HCT116 (cell line): Measurements from ENCODE around the gene EFCAB8.

Experiments
- CBX3 ChIP-seq: IDR thresholded peaks from 2 replicates; pipeline ENCODE4 v1.6.1; 2012; ENCODE audit warnings: low read depth
- CEBPB ChIP-seq: IDR thresholded peaks from 2 replicates; pipeline ENCODE4 v1.6.1; 2012; ENCODE audit warnings: low read depth
- EZH2 ChIP-seq: fragments of 200-600 bp; sonication (generic); IDR thresholded peaks from 2 replicates; pipeline ENCODE4 v1.6.1; 2017; ENCODE audit warnings: antibody characterized with exemption, mixed run types
- JUND ChIP-seq: IDR thresholded peaks from 2 replicates; pipeline ENCODE4 v1.6.1; 2012
- POLR2A ChIP-seq: IDR thresholded peaks from 2 replicates; pipeline ENCODE4 v1.7.0; 2011; ENCODE audit warnings: borderline replicate concordance; ENCODE audit not compliant: insufficient read depth, insufficient read length; ENCODE audit errors: extremely low read depth
- POLR2AphosphoS5 ChIP-seq: IDR thresholded peaks from 2 replicates; pipeline ENCODE4 v1.6.1; 2011; ENCODE audit warnings: mild to moderate bottlenecking, low read depth, low read length, moderate library complexity
- RAD21 ChIP-seq: IDR thresholded peaks from 2 replicates; pipeline ENCODE4 v1.6.1; 2012; ENCODE audit warnings: low read depth, mild to moderate bottlenecking
- SIN3A ChIP-seq: IDR thresholded peaks from 2 replicates; pipeline ENCODE4 v1.6.1; 2012; ENCODE audit warnings: low read depth
- SP1 ChIP-seq: IDR thresholded peaks from 2 replicates; pipeline ENCODE4 v1.6.1; 2012; ENCODE audit warnings: low read depth
- YY1 ChIP-seq: IDR thresholded peaks from 2 replicates; pipeline ENCODE4 v1.6.1; 2011; ENCODE audit warnings: low read length, low read depth, moderate library complexity, mild to moderate bottlenecking; ENCODE audit not compliant: insufficient replicate concordance; ENCODE audit errors: extremely low read depth
- ZFX ChIP-seq: fragments of 450-650 bp; IDR thresholded peaks from 2 replicates; pipeline ENCODE4 v1.6.1; 2017
- TF ChIP-seq, protein P1 (sequence below): IDR thresholded peaks from 2 replicates; pipeline ENCODE4 v1.6.1; 2012; ENCODE audit warnings: low read depth
- TF ChIP-seq, protein P2 (sequence below), 3 experiments: fragments of 200-600 bp in 1 of 3; sonication (generic) in 1 of 3; IDR thresholded peaks in 2 of 3; conservative IDR thresholded peaks in 1 of 3; 2 replicates each; pipeline ENCODE4 v1.5.1; 2012 to 2017; ENCODE audit warnings: low read depth in 2 of 3, low read length in 2 of 3, antibody characterized with exemption in 1 of 3, borderline replicate concordance in 1 of 3, control low read depth in 1 of 3, mild to moderate bottlenecking in 1 of 3, mixed read lengths in 1 of 3, mixed run types in 1 of 3, moderate library complexity in 1 of 3; ENCODE audit not compliant: insufficient read depth in 1 of 3
- TF ChIP-seq, protein P3 (sequence below): IDR thresholded peaks from 2 replicates; pipeline ENCODE4 v1.6.1; 2012

DNA sequence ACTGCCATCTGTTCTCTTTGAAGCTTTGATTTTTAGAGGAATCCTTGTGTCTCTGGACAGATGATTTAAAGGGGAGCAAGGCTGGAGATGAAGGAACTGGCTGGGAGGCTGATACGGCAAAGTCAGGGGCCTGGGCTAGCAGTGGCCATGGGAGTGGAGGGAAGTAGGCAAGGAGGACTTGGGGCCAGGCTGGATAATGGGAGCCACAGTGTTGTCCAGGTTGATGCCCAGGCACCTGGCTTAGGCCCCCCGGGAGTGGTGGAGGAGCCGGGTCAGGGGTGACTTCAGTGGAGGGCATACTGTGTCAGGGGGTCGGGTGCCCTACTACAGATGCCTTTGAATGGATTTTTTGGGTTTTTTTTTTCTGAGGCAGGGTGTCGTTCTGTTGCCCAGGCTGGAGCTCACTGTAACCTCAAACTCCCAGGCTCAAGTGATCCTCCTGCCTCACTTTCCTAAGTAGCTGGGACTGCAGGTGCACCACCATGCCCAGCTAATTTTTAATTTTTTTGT, 45.0 kb downstream of the EFCAB8 start:
- TF ChIP-seq RAD21 = no peak
- TF ChIP-seq, protein P1, sequence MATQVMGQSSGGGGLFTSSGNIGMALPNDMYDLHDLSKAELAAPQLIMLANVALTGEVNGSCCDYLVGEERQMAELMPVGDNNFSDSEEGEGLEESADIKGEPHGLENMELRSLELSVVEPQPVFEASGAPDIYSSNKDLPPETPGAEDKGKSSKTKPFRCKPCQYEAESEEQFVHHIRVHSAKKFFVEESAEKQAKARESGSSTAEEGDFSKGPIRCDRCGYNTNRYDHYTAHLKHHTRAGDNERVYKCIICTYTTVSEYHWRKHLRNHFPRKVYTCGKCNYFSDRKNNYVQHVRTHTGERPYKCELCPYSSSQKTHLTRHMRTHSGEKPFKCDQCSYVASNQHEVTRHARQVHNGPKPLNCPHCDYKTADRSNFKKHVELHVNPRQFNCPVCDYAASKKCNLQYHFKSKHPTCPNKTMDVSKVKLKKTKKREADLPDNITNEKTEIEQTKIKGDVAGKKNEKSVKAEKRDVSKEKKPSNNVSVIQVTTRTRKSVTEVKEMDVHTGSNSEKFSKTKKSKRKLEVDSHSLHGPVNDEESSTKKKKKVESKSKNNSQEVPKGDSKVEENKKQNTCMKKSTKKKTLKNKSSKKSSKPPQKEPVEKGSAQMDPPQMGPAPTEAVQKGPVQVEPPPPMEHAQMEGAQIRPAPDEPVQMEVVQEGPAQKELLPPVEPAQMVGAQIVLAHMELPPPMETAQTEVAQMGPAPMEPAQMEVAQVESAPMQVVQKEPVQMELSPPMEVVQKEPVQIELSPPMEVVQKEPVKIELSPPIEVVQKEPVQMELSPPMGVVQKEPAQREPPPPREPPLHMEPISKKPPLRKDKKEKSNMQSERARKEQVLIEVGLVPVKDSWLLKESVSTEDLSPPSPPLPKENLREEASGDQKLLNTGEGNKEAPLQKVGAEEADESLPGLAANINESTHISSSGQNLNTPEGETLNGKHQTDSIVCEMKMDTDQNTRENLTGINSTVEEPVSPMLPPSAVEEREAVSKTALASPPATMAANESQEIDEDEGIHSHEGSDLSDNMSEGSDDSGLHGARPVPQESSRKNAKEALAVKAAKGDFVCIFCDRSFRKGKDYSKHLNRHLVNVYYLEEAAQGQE = no peak
- TF ChIP-seq, protein P2, sequence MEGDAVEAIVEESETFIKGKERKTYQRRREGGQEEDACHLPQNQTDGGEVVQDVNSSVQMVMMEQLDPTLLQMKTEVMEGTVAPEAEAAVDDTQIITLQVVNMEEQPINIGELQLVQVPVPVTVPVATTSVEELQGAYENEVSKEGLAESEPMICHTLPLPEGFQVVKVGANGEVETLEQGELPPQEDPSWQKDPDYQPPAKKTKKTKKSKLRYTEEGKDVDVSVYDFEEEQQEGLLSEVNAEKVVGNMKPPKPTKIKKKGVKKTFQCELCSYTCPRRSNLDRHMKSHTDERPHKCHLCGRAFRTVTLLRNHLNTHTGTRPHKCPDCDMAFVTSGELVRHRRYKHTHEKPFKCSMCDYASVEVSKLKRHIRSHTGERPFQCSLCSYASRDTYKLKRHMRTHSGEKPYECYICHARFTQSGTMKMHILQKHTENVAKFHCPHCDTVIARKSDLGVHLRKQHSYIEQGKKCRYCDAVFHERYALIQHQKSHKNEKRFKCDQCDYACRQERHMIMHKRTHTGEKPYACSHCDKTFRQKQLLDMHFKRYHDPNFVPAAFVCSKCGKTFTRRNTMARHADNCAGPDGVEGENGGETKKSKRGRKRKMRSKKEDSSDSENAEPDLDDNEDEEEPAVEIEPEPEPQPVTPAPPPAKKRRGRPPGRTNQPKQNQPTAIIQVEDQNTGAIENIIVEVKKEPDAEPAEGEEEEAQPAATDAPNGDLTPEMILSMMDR (IDR thresholded peaks at IDR 0.05 in 2 of 3, conservative IDR thresholded peaks at IDR 0.05 in 1 of 3; ENCODE audit: borderline replicate concordance in 1 of 3, insufficient read depth in 1 of 3, low read depth in 2 of 3, low read length in 2 of 3) = no peak
- TF ChIP-seq JUND = no peak
- no peak for TF ChIP-seq CBX3
- TF ChIP-seq POLR2A = no peak
- no peak for TF ChIP-seq SIN3A
- no peak for TF ChIP-seq ZFX
- TF ChIP-seq POLR2AphosphoS5 = no peak
- TF ChIP-seq EZH2 = no peak
- TF ChIP-seq, protein P3, sequence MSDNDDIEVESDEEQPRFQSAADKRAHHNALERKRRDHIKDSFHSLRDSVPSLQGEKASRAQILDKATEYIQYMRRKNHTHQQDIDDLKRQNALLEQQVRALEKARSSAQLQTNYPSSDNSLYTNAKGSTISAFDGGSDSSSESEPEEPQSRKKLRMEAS = no peak
- no peak for TF ChIP-seq CEBPB
- no peak for TF ChIP-seq YY1
- no peak for TF ChIP-seq SP1
